HFFc6 (cell line): ENCODE data around the gene RNF19B. TPM values are rescaled to one million over a fixed set of nuclear protein-coding genes. Genes with fewer than 3 reads are reported as not detected.

Source experiments
- DNase-seq: peaks from one replicate; pipeline ENCODE4 v3.0.0-alpha.2; 2018
- H3K27ac Mint-ChIP-seq: 2 replicates; pipeline ENCODE4 v1.8.0; 2020; ENCODE audit warnings: mild to moderate bottlenecking, mixed read lengths
- H3K27me3 Mint-ChIP-seq: 2 replicates; pipeline ENCODE4 v1.8.0; 2021; ENCODE audit warnings: mild to moderate bottlenecking, moderate library complexity, mixed read lengths; ENCODE audit not compliant: insufficient read depth
- H3K36me3 Mint-ChIP-seq: 2 replicates; pipeline ENCODE4 v1.8.0; 2021; ENCODE audit warnings: low read depth, mixed read lengths
- H3K4me1 Mint-ChIP-seq: 2 replicates; pipeline ENCODE4 v1.8.0; 2020; ENCODE audit warnings: low read depth, mixed read lengths
- H3K4me3 Mint-ChIP-seq: 2 replicates; pipeline ENCODE4 v1.8.0; 2020; ENCODE audit warnings: mild to moderate bottlenecking, moderate library complexity, mixed read lengths
- H3K9me3 Mint-ChIP-seq: 2 replicates; pipeline ENCODE4 v1.8.0; 2020; ENCODE audit warnings: mild to moderate bottlenecking, mixed read lengths
- total RNA-seq, 6 experiments: library from RNA; stranded (reverse); fragmentation: NEBNext Ultra II Directional; extraction: Animal tissue kit (Norgen Biotek cat#: 25700); gene quantifications; 2 replicates in 1 of 6; 3 replicates in 5 of 6; pipeline ENCODE4 v1.2.3, GENCODE V29; 2021
- TF ChIP-seq, protein P1 (sequence below): fragments of 200-600 bp; sonication (generic); IDR thresholded peaks from 2 replicates; pipeline ENCODE4 v1.5.0; 2021; ENCODE audit warnings: antibody characterized with exemption, mild to moderate bottlenecking

Gene RNF19B
- total RNA-seq, 6 experiments from 2014 or later = 9.4 to 10.6 (median 9.9) TPM

DNA sequence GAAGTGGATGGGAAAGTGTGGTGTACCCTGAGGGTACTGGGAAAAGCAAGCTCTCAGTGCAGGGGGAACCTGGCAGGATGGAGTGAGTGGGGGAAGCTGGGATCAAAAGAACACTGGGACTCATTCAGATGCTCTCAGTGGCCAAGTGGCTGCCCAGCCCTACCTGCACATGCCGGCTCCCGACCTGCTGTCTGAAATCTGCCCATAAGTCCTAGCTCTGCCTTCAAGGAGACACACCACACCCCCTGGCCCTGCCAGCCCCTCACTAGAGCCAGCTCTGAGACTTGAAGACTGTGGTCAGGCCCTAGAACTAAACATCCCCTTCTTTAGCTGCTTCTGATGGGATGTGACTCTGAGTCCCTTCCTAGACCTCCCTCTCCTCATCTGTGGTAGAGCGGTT is 65.7 kb downstream of the RNF19B start:
- H3K27me3 Mint-ChIP-seq = peaks cover 4% of the 10 kb centered on the region
- no peak overlapping the region for H3K4me3 Mint-ChIP-seq
- no peaks in the 10 kb centered on the region for H3K36me3 Mint-ChIP-seq
- TF ChIP-seq, protein P1, sequence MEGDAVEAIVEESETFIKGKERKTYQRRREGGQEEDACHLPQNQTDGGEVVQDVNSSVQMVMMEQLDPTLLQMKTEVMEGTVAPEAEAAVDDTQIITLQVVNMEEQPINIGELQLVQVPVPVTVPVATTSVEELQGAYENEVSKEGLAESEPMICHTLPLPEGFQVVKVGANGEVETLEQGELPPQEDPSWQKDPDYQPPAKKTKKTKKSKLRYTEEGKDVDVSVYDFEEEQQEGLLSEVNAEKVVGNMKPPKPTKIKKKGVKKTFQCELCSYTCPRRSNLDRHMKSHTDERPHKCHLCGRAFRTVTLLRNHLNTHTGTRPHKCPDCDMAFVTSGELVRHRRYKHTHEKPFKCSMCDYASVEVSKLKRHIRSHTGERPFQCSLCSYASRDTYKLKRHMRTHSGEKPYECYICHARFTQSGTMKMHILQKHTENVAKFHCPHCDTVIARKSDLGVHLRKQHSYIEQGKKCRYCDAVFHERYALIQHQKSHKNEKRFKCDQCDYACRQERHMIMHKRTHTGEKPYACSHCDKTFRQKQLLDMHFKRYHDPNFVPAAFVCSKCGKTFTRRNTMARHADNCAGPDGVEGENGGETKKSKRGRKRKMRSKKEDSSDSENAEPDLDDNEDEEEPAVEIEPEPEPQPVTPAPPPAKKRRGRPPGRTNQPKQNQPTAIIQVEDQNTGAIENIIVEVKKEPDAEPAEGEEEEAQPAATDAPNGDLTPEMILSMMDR = no peak
- H3K4me1 Mint-ChIP-seq = peaks cover 8% of the 10 kb centered on the region; the same call in 1 of the 2 replicates
- DNase-seq = no peak
- no peaks in the 10 kb centered on the region for H3K9me3 Mint-ChIP-seq
- H3K27ac Mint-ChIP-seq = no peak overlapping the region

DNA sequence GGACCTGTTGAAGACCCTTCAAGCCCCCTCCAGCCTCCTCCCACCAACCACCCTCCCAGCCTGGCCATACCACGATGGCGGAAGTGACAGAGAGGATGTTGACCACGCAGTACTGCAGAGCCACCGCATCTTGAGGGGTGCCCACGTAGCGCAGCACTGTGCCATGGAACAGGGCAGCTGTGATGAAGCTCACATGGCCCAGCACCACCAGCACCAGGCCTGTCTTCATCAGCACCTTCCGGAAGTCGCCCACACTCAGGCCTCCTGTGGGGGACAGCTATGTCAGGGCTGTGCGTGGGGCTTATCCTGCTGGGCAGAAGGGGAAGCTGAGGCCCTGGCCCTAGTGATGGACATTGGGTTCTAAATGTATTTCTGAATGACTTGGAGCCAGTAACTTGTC is 66.6 kb downstream of the RNF19B start:
- Mint-ChIP-seq H3K27ac (no peak overlapping the region), H3K4me1 (peaks cover 8% of the 10 kb centered on the region; the same call in 1 of the 2 replicates), H3K36me3 (no peaks in the 10 kb centered on the region), H3K9me3 (no peaks in the 10 kb centered on the region), H3K4me3 (no peak overlapping the region), H3K27me3 (peaks cover 4% of the 10 kb centered on the region)
- TF ChIP-seq, protein P1 = no peak
- DNase-seq = no peak

DNA sequence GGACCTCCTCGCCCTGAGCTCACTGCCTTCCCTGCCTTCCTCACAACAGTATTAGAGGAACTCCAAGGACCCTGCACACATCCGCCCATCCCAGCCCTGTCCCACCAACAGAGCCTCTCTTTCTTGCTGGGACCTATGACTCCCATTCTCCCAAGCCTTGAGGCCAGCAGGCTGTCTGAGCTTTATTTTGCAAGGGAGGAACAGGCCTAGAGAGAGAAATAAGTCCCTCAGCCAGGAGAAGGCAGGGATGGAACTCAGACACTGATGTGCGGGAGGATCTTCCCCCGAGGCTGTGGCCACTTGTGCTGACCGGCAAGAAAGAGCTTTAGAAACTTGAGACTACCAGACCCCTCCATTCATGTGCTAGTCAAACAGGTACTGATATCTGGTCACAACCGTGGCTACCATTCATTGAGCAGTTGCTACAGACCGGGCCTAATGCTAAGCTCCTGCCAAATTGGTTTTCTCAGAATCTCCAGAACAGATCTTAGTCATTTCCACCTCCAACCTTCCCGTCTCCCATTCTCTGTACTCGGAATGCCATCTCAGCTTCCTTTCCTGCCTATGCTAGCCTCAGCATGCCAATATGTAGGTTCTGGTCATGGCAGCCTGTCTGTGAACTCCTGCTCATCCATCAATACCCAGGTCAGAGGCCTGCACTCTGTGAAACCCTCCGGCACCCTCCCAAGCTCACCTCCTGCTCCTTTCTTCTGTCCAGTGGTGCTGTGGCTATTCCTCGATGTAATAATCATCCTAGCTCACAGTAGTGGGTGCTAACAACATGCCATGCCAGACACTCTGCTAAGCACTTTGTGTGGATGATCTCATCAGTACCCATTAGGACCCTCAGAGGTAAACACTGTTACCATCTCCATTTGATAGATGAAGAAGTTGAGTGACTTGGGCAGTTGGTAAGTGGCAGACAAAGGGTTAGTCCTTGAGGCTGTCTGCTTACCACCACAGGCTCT is 67.2 kb downstream of the RNF19B start:
- TF ChIP-seq, protein P1 = no peak
- Mint-ChIP-seq H3K9me3 (peaks cover 2% of the 10 kb centered on the region; the same call in 1 of the 2 replicates), H3K27me3 (peaks cover 2% of the 10 kb centered on the region), H3K27ac (no peak overlapping the region), H3K4me3 (no peak overlapping the region), H3K36me3 (peaks cover under 1% of the 10 kb centered on the region; the same call in 1 of the 2 replicates), H3K4me1 (peaks cover 12% of the 10 kb centered on the region)
- DNase-seq = no peak

DNA sequence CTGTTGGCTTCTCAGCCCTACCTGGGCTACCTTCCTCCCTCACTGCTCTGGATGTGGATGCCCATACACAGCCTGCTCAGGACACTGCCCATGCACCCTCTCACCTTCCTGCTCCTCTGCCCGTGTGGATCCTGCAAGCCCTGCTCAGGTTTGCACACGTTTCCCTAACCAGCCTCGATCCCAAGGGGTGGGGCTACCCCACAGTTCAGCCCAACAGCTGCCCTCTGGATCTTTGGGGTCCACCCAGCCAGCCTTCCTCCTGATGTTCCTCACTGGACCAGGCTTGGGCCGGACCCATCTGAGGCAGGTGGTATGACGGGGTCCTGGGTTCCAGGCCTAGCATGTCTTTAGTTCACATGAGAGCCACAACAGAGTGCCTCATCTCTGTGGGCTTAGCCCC is 68.2 kb downstream of the RNF19B start:
- Mint-ChIP-seq H3K36me3 (peaks cover 4% of the 10 kb centered on the region; the same call in 1 of the 2 replicates), H3K27ac (no peak overlapping the region), H3K27me3 (peaks cover 3% of the 10 kb centered on the region), H3K4me3 (no peak overlapping the region), H3K4me1 (peaks cover 15% of the 10 kb centered on the region), H3K9me3 (peaks cover 4% of the 10 kb centered on the region; the same call in 1 of the 2 replicates)
- TF ChIP-seq, protein P1 = no peak
- no peak for DNase-seq

DNA sequence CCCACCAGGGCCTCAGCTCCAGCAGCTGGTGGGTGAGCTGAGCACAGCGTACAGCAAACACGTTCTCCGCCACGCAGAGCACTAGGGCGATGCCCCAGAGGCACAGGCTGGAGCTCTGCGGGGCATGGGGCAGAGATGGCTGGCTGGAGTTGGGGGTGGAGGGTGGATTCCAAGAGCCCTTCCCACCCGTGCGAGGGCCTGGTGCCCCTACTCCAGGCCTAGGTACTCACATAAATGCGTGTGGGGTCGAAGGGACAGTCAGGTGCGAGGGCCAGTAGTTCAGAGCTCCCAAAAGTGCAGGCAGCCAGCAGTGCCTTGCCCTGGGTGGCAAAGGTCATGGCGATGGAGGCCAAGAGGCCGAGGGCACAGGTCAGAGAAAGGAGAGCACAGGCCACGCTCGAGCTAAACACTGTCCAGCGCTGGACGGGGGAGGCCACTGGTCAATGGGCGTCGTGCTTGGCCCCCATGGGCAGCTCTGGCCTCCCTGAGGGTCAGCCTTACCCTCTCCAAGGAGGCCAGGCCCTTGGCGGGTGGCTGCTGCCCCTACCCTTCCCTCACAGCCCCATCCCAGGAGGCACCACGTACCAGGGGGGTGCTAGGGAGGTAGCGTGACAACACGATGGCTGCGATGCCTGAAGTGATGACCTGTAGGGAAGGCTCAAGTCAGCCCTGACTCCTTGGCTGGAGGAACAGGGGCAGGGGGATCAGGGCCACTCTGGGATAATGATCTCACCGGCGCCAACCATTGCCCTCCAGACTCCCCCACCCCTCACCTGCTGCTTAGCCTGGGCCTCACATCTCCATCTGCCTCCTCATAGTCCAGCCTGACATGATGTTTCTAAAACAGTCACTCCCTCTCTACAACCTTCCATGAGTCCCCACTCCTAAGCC is 69.0 kb downstream of the RNF19B start:
- Mint-ChIP-seq H3K36me3 (peaks cover 4% of the 10 kb centered on the region; the same call in 1 of the 2 replicates), H3K27ac (no peak overlapping the region), H3K9me3 (peaks cover 4% of the 10 kb centered on the region; the same call in 1 of the 2 replicates), H3K27me3 (peaks cover 4% of the 10 kb centered on the region), H3K4me1 (peaks cover 20% of the 10 kb centered on the region), H3K4me3 (no peak overlapping the region)
- TF ChIP-seq, protein P1 = no peak
- no peak for DNase-seq
